Osteoblast (primary cell): ENCODE data around the gene SLC35A2. TPM values are rescaled to one million over a fixed set of nuclear protein-coding genes. Genes with fewer than 3 reads are reported as not detected.

Source experiments
- DNase-seq: peaks from one replicate; pipeline ENCODE4 v3.0.0; 2011; ENCODE audit warnings: low spot score, mixed read lengths; ENCODE audit not compliant: insufficient read length; ENCODE audit errors: missing footprints
- H2AFZ ChIP-seq: 2 replicates; pipeline ENCODE4 v1.6.0; 2011; ENCODE audit warnings: mild to moderate bottlenecking, low read length
- H3K27ac ChIP-seq: 2 replicates; pipeline ENCODE4 v1.5.1; 2011; ENCODE audit warnings: mild to moderate bottlenecking, low read depth, low read length, moderate library complexity
- H3K27me3 ChIP-seq: 2 replicates; pipeline ENCODE4 v1.6.0; 2012; ENCODE audit warnings: mild to moderate bottlenecking, control low read depth, inconsistent platforms, low read length, moderate library complexity; ENCODE audit not compliant: insufficient read depth
- H3K36me3 ChIP-seq: 2 replicates; pipeline ENCODE4 v1.5.1; 2011; ENCODE audit warnings: mild to moderate bottlenecking, low read length, control low read depth, moderate library complexity; ENCODE audit not compliant: insufficient read depth
- H3K4me1 ChIP-seq: 2 replicates; pipeline ENCODE4 v1.5.1; 2011; ENCODE audit warnings: mild to moderate bottlenecking, low read length, control low read depth, moderate library complexity; ENCODE audit not compliant: insufficient read depth
- H3K4me2 ChIP-seq: 2 replicates; pipeline ENCODE4 v1.6.0; 2011; ENCODE audit warnings: mild to moderate bottlenecking, low read length; ENCODE audit not compliant: insufficient read depth
- H3K4me3 ChIP-seq: fragments of 200-600 bp; sonication (generic); 3 replicates; pipeline ENCODE4 v1.5.1; 2012; ENCODE audit warnings: mild to moderate bottlenecking, low read length, inconsistent platforms; ENCODE audit not compliant: insufficient read depth
- H3K79me2 ChIP-seq: 2 replicates; pipeline ENCODE4 v1.6.0; 2012; ENCODE audit warnings: mild to moderate bottlenecking, low read length, control low read depth, inconsistent platforms; ENCODE audit not compliant: insufficient read depth
- H3K9me3 ChIP-seq: 2 replicates; pipeline ENCODE4 v1.5.1; 2011; ENCODE audit warnings: low read depth, low read length, control low read depth
- H4K20me1 ChIP-seq: 2 replicates; pipeline ENCODE4 v1.6.0; 2012; ENCODE audit warnings: mild to moderate bottlenecking, low read length, control low read depth; ENCODE audit not compliant: insufficient read depth
- CTCF ChIP-seq: IDR thresholded peaks from 2 replicates; pipeline ENCODE4 v1.5.1; 2011; ENCODE audit warnings: mild to moderate bottlenecking, low read depth, low read length, moderate library complexity; ENCODE audit errors: extremely low read depth
- total RNA-seq: library from RNA; depleted of rRNA; stranded (reverse); fragments of >200 nt; gene quantifications from 2 replicates; pipeline ENCODE4 v1.2.3, GENCODE V29; 2012

The SLC35A2 gene
- 15.3 and 15.6 TPM in 2 replicates for total RNA-seq

- no peak for TF ChIP-seq CTCF
- DNase-seq = peak; percentile 93
- peak within 1 kb of the TSS; percentile 84 for H3K4me3 ChIP-seq
- peak within 1 kb of the TSS; percentile 67 for H2AFZ ChIP-seq
- H3K36me3 ChIP-seq = peaks cover 29% of the 10 kb centered on the region
- peaks cover 36% of the 10 kb centered on the region for H3K79me2 ChIP-seq
- no peaks in the 10 kb centered on the region for H3K27me3 ChIP-seq
- H3K27ac ChIP-seq = peak within 1 kb of the TSS; percentile 85
- peaks cover 3% of the 10 kb centered on the region for H3K4me1 ChIP-seq
- H3K4me2 ChIP-seq = peak within 1 kb of the TSS; percentile 84
- no peaks in the 10 kb centered on the region for H4K20me1 ChIP-seq
- no peaks in the 10 kb centered on the region for H3K9me3 ChIP-seq
These were observed at the start of gene SLC35A2 for GRCh38 chrX:48911412-48912182. TSS of gene SLC35A2 (minus strand) at chrX:48911646. CDS start at chrX:48911636, 10 bp downstream.

GRCh38 chrX:48960291-48960690 is 48.8 kb upstream of the SLC35A2 start:
- H4K20me1 ChIP-seq = peaks cover 15% of the 10 kb centered on the region
- no peaks in the 10 kb centered on the region for H3K9me3 ChIP-seq
- H3K4me1 ChIP-seq = peaks cover 16% of the 10 kb centered on the region
- H3K4me3 ChIP-seq = no peak overlapping the region
- H3K36me3 ChIP-seq = peaks cover 8% of the 10 kb centered on the region
- no peak for TF ChIP-seq CTCF
- no peak overlapping the region for H2AFZ ChIP-seq
- peaks cover 19% of the 10 kb centered on the region for H3K79me2 ChIP-seq
- no peaks in the 10 kb centered on the region for H3K27me3 ChIP-seq
- no peak overlapping the region for H3K27ac ChIP-seq
- H3K4me2 ChIP-seq = no peak overlapping the region
- DNase-seq = no peak

- Histone ChIP-seq H3K79me2 (peaks cover 35% of the 10 kb centered on the region), H3K36me3 (peaks cover 14% of the 10 kb centered on the region), H3K4me2 (peak overlapping the region; percentile 85), H3K9me3 (no peaks in the 10 kb centered on the region), H2AFZ (peak overlapping the region; percentile 66), H3K27ac (peak overlapping the region; percentile 100), H3K4me1 (peaks cover 18% of the 10 kb centered on the region), H4K20me1 (peaks cover 19% of the 10 kb centered on the region), H3K27me3 (no peaks in the 10 kb centered on the region), H3K4me3 (peak overlapping the region; percentile 79)
- no peak for TF ChIP-seq CTCF
- DNase-seq = no peak
These were observed 47.2 kb upstream of the SLC35A2 start for GRCh38 chrX:48958635-48959094.
